ENCODE results near the gene FUCA1. TPM values are rescaled to one million over a fixed set of nuclear protein-coding genes. Genes with fewer than 3 reads are reported as not detected.

The FUCA1 gene
- total and polyA plus RNA-seq, 2 of the 8 experiments (the other 6 are each of a cell fraction or from before 2014, with no cell fraction given), result 5.9 to 6.4 TPM

DNA sequence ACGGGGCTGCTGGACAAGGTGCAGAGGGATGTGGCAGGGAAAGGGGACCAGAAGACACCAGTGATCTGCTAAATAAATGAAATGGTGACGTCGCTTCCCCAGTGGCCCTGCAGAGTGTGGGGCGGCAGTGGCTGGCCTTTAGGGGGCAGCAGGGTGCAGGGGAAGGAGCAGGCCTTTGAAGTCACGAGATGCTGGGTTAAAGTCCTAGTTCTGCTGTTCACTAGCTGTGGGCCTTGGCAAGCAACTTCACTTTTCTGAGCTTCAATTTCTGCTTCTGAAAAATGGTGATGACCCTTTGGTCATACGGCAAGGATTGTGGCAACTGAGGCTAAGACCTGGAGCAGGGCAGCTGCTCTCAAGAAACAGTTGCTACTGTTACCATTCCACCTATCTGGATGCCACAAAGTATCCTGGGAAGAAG, 58.3 kb downstream of the FUCA1 start:
- Histone ChIP-seq H4K91ac (replicated peaks; ENCODE audit: insufficient read length, low read length) (no peak overlapping the region), H3K9me3 (ENCODE audit: insufficient read depth in 2 of 2, low read depth in 1 of 2, low read length in 1 of 2) (no peaks in the 10 kb centered on the region), H3K27ac (ENCODE audit: low read depth, low read length) (no peak overlapping the region), H3K4me2 (ENCODE audit: insufficient read depth in 1 of 2, low read depth in 2 of 2, low read length in 2 of 2) (no peak overlapping the region), H4K20me1 (replicated peaks in 1 of 2; ENCODE audit: control insufficient read depth in 1 of 2, insufficient read depth in 2 of 2, low read length in 2 of 2) (peaks cover 0 to 2% of the 10 kb centered on the region in 2 experiments), H2BK12ac (ENCODE audit: low read depth, low read length) (no peak overlapping the region), H4K8ac (ENCODE audit: extremely low read depth, insufficient read depth, low read length) (no peak overlapping the region), H3K4ac (replicated peaks; ENCODE audit: insufficient read length, low read depth, low read length) (no peak overlapping the region), H2BK120ac (replicated peaks; ENCODE audit: low read depth, low read length) (no peak overlapping the region), H3K23me2 (ENCODE audit: low read depth, low read length) (no peaks in the 10 kb centered on the region), H2AK5ac (ENCODE audit: low read depth, low read length) (no peak overlapping the region), H3K79me1 (ENCODE audit: low read depth, low read length) (no peaks in the 10 kb centered on the region), H2BK20ac (ENCODE audit: low read length) (no peak overlapping the region), H3K36me3 (ENCODE audit: control insufficient read depth in 2 of 4, insufficient read depth in 4 of 4, low read length in 3 of 4) (peaks cover 0 to 4% (median 1%) of the 10 kb centered on the region in 4 experiments; a peak in 2 of 8 replicates), H3K9ac (replicated peaks in 1 of 4; ENCODE audit: extremely low read depth in 1 of 4, low read depth in 3 of 4, low read length in 3 of 4) (no peak overlapping the region), H4K5ac (ENCODE audit: insufficient read length, low read depth, low read length) (no peak overlapping the region), H3K4me3 (ENCODE audit: extremely low read depth in 1 of 4, insufficient read depth in 2 of 4, low read depth in 3 of 4, low read length in 4 of 4) (no peak overlapping the region), H3K23ac (ENCODE audit: insufficient read length) (no peak overlapping the region), H3K27me3 (replicated peaks in 1 of 4; ENCODE audit: control insufficient read depth in 3 of 4, extremely low read depth in 1 of 4, insufficient read depth in 3 of 4, low read length in 3 of 4) (no peaks in the 10 kb centered on the region), H2BK15ac (ENCODE audit: low read length) (no peak overlapping the region), H3K14ac (ENCODE audit: insufficient read length) (no peak overlapping the region), H3K56ac (replicated peaks; ENCODE audit: insufficient read length, low read depth, low read length) (no peak overlapping the region), H2BK5ac (ENCODE audit: low read depth, low read length) (no peak overlapping the region), H2AFZ (ENCODE audit: low read length) (no peak overlapping the region), H3K18ac (ENCODE audit: extremely low read depth, low read length) (no peak overlapping the region), H3K4me1 (replicated peaks in 1 of 4; ENCODE audit: control insufficient read depth in 3 of 4, insufficient read depth in 4 of 4, low read length in 3 of 4) (peaks cover 0 to 1% (median 0%) of the 10 kb centered on the region in 4 experiments; a peak in 2 of 7 replicates), H3K79me2 (ENCODE audit: control insufficient read depth in 1 of 2, insufficient read depth in 2 of 2, low read length in 2 of 2) (no peaks in the 10 kb centered on the region)
- DNase-seq (ENCODE audit: low read depth in 1 of 2, low spot score in 2 of 2) (peak in 1 of 2 experiments; percentile 86), FAIRE-seq (peak; percentile 88)
- POLR2A ChIA-PET (ENCODE audit: partially characterized antibody), result interaction anchor here (0.8 to 1.6 kb wide), 5 partner anchors 9 to 119 kb away, joined by 3 to 4 read pairs (median 4); partner anchors contain the start of genes GALE and RPL11
- WGBS, 2 experiments (ENCODE audit: extremely low coverage in 1 of 2, insufficient coverage in 1 of 2, insufficient read length in 1 of 2, insufficient replicate concordance in 2 of 2, low coverage in 1 of 2, low lambda C conversion rate in 2 of 2, missing lambda C conversion rate in 1 of 2), result 23% methylated on average over 6 of the region's 6 CpGs; no CpG with 5 or more reads in 1 of the 2 experiments
- CTCF ChIA-PET (ENCODE audit: partially characterized antibody), result interaction anchor here (0.5 to 6.5 kb wide), 26 partner anchors 9 to 383 kb away, joined by 3 to 99 read pairs (median 6); partner anchors contain the start of genes FUCA1, GALE and HMGCL
- TF ChIP-seq, protein P1, sequence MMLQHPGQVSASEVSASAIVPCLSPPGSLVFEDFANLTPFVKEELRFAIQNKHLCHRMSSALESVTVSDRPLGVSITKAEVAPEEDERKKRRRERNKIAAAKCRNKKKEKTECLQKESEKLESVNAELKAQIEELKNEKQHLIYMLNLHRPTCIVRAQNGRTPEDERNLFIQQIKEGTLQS (IDR thresholded peaks at IDR 0.05; ENCODE audit: insufficient read depth, low read depth, low read length), result 0 out of 2 replicates have a peak, but pooled peaks have one; percentile 39
- TF ChIP-seq, protein P2, sequence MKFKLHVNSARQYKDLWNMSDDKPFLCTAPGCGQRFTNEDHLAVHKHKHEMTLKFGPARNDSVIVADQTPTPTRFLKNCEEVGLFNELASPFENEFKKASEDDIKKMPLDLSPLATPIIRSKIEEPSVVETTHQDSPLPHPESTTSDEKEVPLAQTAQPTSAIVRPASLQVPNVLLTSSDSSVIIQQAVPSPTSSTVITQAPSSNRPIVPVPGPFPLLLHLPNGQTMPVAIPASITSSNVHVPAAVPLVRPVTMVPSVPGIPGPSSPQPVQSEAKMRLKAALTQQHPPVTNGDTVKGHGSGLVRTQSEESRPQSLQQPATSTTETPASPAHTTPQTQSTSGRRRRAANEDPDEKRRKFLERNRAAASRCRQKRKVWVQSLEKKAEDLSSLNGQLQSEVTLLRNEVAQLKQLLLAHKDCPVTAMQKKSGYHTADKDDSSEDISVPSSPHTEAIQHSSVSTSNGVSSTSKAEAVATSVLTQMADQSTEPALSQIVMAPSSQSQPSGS (IDR thresholded peaks at IDR 0.05; ENCODE audit: low read length), result peak; percentile 97
- TF ChIP-seq, protein P3, sequence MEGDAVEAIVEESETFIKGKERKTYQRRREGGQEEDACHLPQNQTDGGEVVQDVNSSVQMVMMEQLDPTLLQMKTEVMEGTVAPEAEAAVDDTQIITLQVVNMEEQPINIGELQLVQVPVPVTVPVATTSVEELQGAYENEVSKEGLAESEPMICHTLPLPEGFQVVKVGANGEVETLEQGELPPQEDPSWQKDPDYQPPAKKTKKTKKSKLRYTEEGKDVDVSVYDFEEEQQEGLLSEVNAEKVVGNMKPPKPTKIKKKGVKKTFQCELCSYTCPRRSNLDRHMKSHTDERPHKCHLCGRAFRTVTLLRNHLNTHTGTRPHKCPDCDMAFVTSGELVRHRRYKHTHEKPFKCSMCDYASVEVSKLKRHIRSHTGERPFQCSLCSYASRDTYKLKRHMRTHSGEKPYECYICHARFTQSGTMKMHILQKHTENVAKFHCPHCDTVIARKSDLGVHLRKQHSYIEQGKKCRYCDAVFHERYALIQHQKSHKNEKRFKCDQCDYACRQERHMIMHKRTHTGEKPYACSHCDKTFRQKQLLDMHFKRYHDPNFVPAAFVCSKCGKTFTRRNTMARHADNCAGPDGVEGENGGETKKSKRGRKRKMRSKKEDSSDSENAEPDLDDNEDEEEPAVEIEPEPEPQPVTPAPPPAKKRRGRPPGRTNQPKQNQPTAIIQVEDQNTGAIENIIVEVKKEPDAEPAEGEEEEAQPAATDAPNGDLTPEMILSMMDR (IDR thresholded peaks at IDR 0.05; ENCODE audit: control extremely low read depth in 1 of 3, insufficient read depth in 1 of 3, low read depth in 1 of 3, low read length in 3 of 3), result peak; percentile 90 to 97 (median 96)
- TF ChIP-seq SP4 (IDR thresholded peaks at IDR 0.05; ENCODE audit: low read length) (no peak), SUZ12 (IDR thresholded peaks at IDR 0.05; ENCODE audit: low read length) (no peak), NRF1 (IDR thresholded peaks at IDR 0.05; ENCODE audit: low read depth, low read length) (no peak), RAD21 (IDR thresholded peaks at IDR 0.05 in 1 of 2, conservative IDR thresholded peaks at IDR 0.05 in 1 of 2; ENCODE audit: low read depth in 2 of 2, low read length in 2 of 2) (peak; percentile 82 to 85)

Data from H1 (cell line).